ENCODE results near the gene NINL.

NINL gene

DNA sequence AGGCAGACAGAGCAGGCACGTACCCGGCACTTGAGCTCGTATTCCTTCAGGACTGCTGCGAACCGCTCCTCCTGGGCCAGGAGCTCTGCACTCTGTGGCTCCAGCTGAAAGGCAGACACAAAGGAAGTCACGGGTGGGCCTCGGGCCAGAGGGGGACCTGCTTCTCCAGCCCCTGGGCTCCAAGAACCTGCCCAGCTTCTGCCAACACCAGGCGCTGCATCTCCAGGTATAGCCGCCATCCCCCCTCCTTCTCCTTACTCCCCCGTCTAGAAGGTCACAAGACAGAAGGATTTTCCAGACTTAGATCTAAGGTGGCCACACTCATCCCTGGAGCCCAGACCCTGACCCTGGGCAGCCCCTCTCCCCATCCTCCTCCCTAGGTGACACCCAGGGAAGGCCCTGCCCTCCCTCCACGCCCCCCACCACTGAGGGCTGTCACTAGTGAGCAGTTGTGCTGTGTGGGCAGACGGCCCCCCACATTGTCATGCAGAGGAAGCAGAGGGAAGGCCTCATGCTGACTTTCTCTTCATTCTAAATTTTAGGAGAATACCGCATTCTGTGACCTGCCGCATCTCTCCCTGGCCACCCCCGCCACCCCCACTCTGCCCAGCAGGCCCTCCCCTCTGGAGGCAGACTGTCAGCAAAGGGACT, 96.0 kb downstream of the NINL start:
- TF ChIP-seq FOXP2 (optimal IDR thresholded peaks at IDR 0.05; ENCODE audit: borderline replicate concordance, extremely low read depth, extremely low read length, insufficient read depth): no peak
- TF ChIP-seq SIN3A (IDR thresholded peaks at IDR 0.05; ENCODE audit: borderline replicate concordance, insufficient read depth, low read length): no peak
- no peak for TF ChIP-seq TAF1 (IDR thresholded peaks at IDR 0.05; ENCODE audit: borderline replicate concordance, insufficient read depth, low read length)
- TF ChIP-seq, protein P1, sequence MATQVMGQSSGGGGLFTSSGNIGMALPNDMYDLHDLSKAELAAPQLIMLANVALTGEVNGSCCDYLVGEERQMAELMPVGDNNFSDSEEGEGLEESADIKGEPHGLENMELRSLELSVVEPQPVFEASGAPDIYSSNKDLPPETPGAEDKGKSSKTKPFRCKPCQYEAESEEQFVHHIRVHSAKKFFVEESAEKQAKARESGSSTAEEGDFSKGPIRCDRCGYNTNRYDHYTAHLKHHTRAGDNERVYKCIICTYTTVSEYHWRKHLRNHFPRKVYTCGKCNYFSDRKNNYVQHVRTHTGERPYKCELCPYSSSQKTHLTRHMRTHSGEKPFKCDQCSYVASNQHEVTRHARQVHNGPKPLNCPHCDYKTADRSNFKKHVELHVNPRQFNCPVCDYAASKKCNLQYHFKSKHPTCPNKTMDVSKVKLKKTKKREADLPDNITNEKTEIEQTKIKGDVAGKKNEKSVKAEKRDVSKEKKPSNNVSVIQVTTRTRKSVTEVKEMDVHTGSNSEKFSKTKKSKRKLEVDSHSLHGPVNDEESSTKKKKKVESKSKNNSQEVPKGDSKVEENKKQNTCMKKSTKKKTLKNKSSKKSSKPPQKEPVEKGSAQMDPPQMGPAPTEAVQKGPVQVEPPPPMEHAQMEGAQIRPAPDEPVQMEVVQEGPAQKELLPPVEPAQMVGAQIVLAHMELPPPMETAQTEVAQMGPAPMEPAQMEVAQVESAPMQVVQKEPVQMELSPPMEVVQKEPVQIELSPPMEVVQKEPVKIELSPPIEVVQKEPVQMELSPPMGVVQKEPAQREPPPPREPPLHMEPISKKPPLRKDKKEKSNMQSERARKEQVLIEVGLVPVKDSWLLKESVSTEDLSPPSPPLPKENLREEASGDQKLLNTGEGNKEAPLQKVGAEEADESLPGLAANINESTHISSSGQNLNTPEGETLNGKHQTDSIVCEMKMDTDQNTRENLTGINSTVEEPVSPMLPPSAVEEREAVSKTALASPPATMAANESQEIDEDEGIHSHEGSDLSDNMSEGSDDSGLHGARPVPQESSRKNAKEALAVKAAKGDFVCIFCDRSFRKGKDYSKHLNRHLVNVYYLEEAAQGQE (IDR thresholded peaks at IDR 0.05; ENCODE audit: insufficient read depth in 1 of 2, low read depth in 2 of 2, low read length in 2 of 2): no peak
- TF ChIP-seq POLR2AphosphoS5 (IDR thresholded peaks at IDR 0.05; ENCODE audit: low read depth, low read length): no peak

DNA sequence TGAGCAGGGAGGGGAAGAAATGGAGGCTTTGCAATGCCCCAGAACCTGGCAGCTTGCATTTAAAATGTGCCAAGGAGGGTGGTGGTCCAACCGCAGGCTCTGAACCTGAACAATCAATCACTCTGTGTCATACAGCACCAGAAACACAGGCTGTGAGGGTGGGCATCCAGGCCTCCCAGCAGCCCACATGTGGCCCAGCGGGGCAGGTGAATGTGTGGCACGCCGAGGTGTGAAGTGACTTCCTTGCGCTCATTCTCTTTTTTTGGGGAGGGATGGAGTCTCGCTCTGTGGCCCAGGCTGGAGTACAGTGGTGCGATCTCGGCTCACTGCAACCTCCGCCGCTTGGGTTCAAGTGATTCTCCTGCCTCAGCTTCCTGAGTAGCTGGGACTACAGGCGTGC, 97.4 kb downstream of the NINL start:
- TF ChIP-seq POLR2AphosphoS5 (IDR thresholded peaks at IDR 0.05; ENCODE audit: low read depth, low read length) (no peak), TAF1 (IDR thresholded peaks at IDR 0.05; ENCODE audit: borderline replicate concordance, insufficient read depth, low read length) (no peak), SIN3A (IDR thresholded peaks at IDR 0.05; ENCODE audit: borderline replicate concordance, insufficient read depth, low read length) (no peak), FOXP2 (optimal IDR thresholded peaks at IDR 0.05; ENCODE audit: borderline replicate concordance, extremely low read depth, extremely low read length, insufficient read depth) (no peak)
- TF ChIP-seq, protein P1 (IDR thresholded peaks at IDR 0.05; ENCODE audit: insufficient read depth in 1 of 2, low read depth in 2 of 2, low read length in 2 of 2): no peak

DNA sequence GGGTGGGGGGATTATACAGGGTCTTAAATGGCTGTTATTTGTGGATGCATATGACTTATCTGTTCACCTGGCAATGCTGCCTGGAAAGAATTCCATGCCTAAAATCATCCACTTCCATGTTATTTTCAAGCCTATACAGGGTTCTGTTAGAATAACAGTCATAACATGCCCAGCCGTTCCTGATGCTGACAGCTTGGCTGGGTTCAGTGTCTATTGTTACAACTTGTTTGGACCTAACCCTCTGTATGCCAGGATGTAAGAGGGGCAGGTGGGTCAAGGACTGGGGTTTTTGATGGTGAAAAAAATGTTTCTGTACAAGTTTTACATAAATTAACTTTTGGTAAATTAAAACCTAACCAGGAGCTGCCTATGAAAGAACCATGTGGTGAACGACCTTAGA, 98.0 kb downstream of the NINL start:
- TF ChIP-seq FOXP2 (optimal IDR thresholded peaks at IDR 0.05; ENCODE audit: borderline replicate concordance, extremely low read depth, extremely low read length, insufficient read depth) (no peak), TAF1 (IDR thresholded peaks at IDR 0.05; ENCODE audit: borderline replicate concordance, insufficient read depth, low read length) (no peak), SIN3A (IDR thresholded peaks at IDR 0.05; ENCODE audit: borderline replicate concordance, insufficient read depth, low read length) (no peak), POLR2AphosphoS5 (IDR thresholded peaks at IDR 0.05; ENCODE audit: low read depth, low read length) (no peak)
- TF ChIP-seq, protein P1 (IDR thresholded peaks at IDR 0.05; ENCODE audit: insufficient read depth in 1 of 2, low read depth in 2 of 2, low read length in 2 of 2): no peak

DNA sequence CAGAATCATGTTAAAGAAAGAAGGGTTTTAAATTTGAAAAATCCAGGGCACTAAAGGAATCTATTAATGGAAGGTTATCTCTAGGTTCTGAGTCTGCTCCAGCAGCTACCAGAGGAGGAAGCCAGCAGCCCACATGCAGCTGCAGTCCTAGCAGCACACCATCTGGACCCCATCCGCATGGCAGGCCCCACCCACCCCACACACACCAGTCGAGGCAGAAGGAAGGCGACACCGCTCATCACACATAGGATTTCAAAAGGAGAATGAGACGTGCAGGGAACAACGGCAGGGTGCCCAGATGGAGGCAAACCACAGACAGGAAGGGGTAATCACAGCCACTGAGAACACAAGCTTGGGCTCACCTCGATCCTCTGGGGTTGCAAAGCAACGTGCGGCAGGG, 99.0 kb downstream of the NINL start:
- TF ChIP-seq FOXP2 (optimal IDR thresholded peaks at IDR 0.05; ENCODE audit: borderline replicate concordance, extremely low read depth, extremely low read length, insufficient read depth): no peak

DNA sequence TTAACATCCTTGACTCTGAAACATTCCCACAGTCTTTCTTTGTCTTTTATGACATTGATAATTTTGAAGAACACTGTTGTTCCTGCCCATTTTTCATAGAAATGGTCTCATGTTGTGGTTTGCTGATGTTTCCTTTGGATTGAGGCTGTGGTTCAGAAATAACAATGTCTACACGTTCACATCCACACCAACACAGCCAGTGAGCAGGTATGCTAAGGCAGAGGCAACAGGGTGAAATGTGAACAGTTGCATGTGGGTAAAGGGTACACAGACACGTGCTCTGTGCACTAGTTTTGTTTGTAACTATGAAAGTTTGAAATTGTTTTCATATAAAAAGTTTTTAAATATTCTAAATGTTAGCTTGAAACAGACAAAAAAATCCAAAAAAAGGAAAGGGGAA, 99.5 kb downstream of the NINL start:
- TF ChIP-seq SIN3A (IDR thresholded peaks at IDR 0.05; ENCODE audit: borderline replicate concordance, insufficient read depth, low read length) (no peak), POLR2AphosphoS5 (IDR thresholded peaks at IDR 0.05; ENCODE audit: low read depth, low read length) (no peak), FOXP2 (optimal IDR thresholded peaks at IDR 0.05; ENCODE audit: borderline replicate concordance, extremely low read depth, extremely low read length, insufficient read depth) (no peak), TAF1 (IDR thresholded peaks at IDR 0.05; ENCODE audit: borderline replicate concordance, insufficient read depth, low read length) (no peak)
- TF ChIP-seq, protein P1 (IDR thresholded peaks at IDR 0.05; ENCODE audit: insufficient read depth in 1 of 2, low read depth in 2 of 2, low read length in 2 of 2): no peak
